GM19324 (cell line): Measurements from ENCODE around the gene BCL2L1.
"Not testable (repeated sequence)": the region's sequence is repeated elsewhere in the genome, so short reads cannot be mapped to it uniquely, and the experiment has no call there.

Source experiments
- ATAC-seq: cut with Tn5 transposase; IDR thresholded peaks from one replicate; pipeline ENCODE4 v1.9.1; 2021; ENCODE audit warnings: mild to moderate bottlenecking, moderate library complexity; ENCODE audit not compliant: unreplicated experiment, low FRiP score

The BCL2L1 gene

GRCh38 chr20:31677553-31678260, 45.0 kb downstream of the BCL2L1 start:
- ATAC-seq, result no peak

- ATAC-seq, result no peak
Measured at GRCh38 chr20:31676609-31676989, 46.1 kb downstream of the BCL2L1 start.

- peak; percentile 56 for ATAC-seq
Measured at GRCh38 chr20:31675828-31676608, 46.6 kb downstream of the BCL2L1 start.

GRCh38 chr20:31674895-31675827, 47.5 kb downstream of the BCL2L1 start:
- no peak for ATAC-seq

GRCh38 chr20:31673943-31674463, 48.7 kb downstream of the BCL2L1 start:
- ATAC-seq, result no peak

GRCh38 chr20:31673435-31673834, 49.2 kb downstream of the BCL2L1 start:
- no peak for ATAC-seq

- ATAC-seq, result no peak
Measured at GRCh38 chr20:31671324-31671723, 51.3 kb downstream of the BCL2L1 start.

GRCh38 chr20:31670371-31671228, 52.1 kb downstream of the BCL2L1 start:
- ATAC-seq, result no peak

- ATAC-seq, result no peak
Measured at GRCh38 chr20:31669876-31670275, 52.8 kb downstream of the BCL2L1 start.

- not testable (repeated sequence) for ATAC-seq
Measured at GRCh38 chr20:31668944-31669343, 53.7 kb downstream of the BCL2L1 start.

- no peak for ATAC-seq
Measured at GRCh38 chr20:31667315-31668285, 55.1 kb downstream of the BCL2L1 start.

GRCh38 chr20:31666258-31667042, 56.2 kb downstream of the BCL2L1 start:
- ATAC-seq, result no peak

GRCh38 chr20:31665753-31666152, 56.9 kb downstream of the BCL2L1 start:
- no peak for ATAC-seq

GRCh38 chr20:31664696-31665354, 57.8 kb downstream of the BCL2L1 start:
- no peak for ATAC-seq

- ATAC-seq, result no peak
Measured at GRCh38 chr20:31663838-31664695, 58.6 kb downstream of the BCL2L1 start.

- ATAC-seq, result no peak
Measured at GRCh38 chr20:31663524-31663837, 59.2 kb downstream of the BCL2L1 start.
